AG04450 (cell line): Measurements from ENCODE around the gene RPLP2. TPM values are rescaled to one million over a fixed set of nuclear protein-coding genes. Genes with fewer than 3 reads are reported as not detected.

Experiments
- CTCF ChIA-PET: fragments of 300-600, 350-600 bp; formaldehyde crosslinking; extraction: SDS; loops from one replicate; lab custom pipeline; 2022; ENCODE audit warnings: antibody characterized with exemption, inconsistent platforms; lab: Charles Lee
- POLR2A ChIA-PET: fragments of 350-600 bp; formaldehyde crosslinking; extraction: SDS; loops from one replicate; lab custom pipeline; 2021; ENCODE audit warnings: antibody characterized with exemption, inconsistent platforms; lab: Yijun Ruan, JAX
- DNase-seq: peaks from one replicate; pipeline ENCODE4 v3.0.0-alpha.2; 2011; ENCODE audit warnings: low read depth, low spot score
- H3K27ac ChIP-seq: one replicate; pipeline ENCODE4 v1.5.1; 2012; ENCODE audit warnings: low read depth, low read length, control low read depth
- H3K27me3 ChIP-seq: one replicate; pipeline ENCODE4 v1.6.0; 2012; ENCODE audit warnings: low read length; ENCODE audit not compliant: control insufficient read depth, insufficient read depth
- H3K4me3 ChIP-seq: 2 replicates; pipeline ENCODE4 v1.5.1; 2011; ENCODE audit warnings: mild to moderate bottlenecking, low read depth, low read length, control low read depth
- H3K9me3 ChIP-seq: 2 replicates; pipeline ENCODE4 v1.5.1; 2012; ENCODE audit warnings: low read length; ENCODE audit not compliant: control insufficient read depth, insufficient read depth
- CTCF ChIP-seq: IDR thresholded peaks from 2 replicates; pipeline ENCODE4 v1.5.1; 2011; ENCODE audit warnings: low read depth, low read length, control low read depth, inconsistent platforms
- polyA plus RNA-seq: library from polyadenylated mRNA; depleted of rRNA; stranded (reverse); fragments of >200 nt; gene quantifications from 2 replicates; pipeline ENCODE4 v1.2.3, GENCODE V29; 2011

RPLP2 gene
- polyA plus RNA-seq, 1 experiment, result 1,115 TPM

DNA sequence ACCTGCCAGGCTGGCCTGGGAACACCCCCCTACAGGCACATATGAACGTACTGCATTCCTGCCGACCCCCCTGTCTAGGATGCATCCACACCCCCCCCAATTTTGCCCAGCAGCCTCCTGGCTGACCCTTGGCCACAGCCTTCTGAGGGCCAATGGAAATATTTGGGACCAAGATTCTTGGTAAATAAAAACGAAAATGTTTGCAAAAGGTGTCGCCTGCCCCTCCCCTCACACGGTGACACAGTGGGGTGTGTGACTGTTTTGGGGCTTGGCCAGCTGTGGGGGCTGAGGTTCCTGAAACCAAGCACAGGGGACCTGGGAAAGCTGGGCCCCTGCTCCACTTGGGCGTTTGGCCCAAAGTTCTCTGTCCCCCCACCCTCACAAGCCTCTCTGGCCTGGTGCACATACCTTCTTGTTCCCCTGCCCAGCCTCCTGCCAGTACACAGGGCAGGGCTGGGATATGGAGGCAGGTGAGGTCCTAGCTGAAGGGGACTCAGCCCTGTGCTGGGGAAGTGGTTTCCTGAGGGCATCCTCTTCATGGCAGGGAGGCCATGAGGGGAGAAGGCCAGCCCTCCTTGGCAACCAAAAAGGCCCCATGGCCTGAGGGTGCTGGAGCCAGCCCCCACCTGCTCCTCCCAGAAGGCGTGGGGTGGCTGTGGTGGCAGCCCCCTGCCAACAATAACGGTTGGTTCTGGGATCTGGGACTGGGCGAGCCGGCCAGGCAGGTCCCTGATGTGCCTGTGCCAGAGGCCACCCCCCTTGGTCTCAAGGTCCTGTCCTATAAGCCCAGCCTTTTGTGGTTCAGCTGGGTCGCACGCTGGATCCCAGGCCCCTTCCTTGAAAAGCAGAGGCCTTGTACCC is 15.8 kb downstream of the RPLP2 start:
- Histone ChIP-seq H3K27ac (no peak overlapping the region), H3K27me3 (no peaks in the 10 kb centered on the region), H3K9me3 (no peaks in the 10 kb centered on the region; the same call in 1 of the 2 replicates), H3K4me3 (no peak overlapping the region)
- POLR2A ChIA-PET, result no interaction called here
- DNase-seq, result no peak
- CTCF ChIA-PET, result no interaction called here
- TF ChIP-seq CTCF, result no peak

DNA sequence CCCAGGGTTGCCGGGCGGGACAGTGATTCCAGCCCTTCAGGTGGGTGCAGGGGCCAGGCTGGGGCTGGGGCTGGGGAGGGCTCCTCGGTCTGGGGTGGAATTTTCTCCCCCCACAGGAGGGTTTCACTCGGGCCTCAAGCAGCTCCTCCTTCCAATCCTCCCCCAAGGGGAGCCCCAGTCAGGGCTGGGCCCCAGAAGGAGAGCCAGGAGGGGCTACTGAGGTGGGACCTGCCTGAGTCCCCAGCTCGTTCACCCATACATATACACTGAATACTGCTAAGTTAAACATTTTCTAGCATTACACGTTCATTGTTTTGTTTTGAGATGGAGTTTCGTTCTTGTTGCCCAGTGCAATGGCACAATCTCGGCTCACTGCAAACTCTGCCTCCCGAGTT is 16.5 kb downstream of the RPLP2 start:
- Histone ChIP-seq H3K27ac (no peak overlapping the region), H3K4me3 (no peak overlapping the region), H3K9me3 (no peaks in the 10 kb centered on the region; the same call in 1 of the 2 replicates), H3K27me3 (no peaks in the 10 kb centered on the region)
- no peak for DNase-seq
- POLR2A ChIA-PET, result no interaction called here
- no peak for TF ChIP-seq CTCF
- CTCF ChIA-PET, result no interaction called here

- no peak for DNase-seq
- no peak for TF ChIP-seq CTCF
- Histone ChIP-seq H3K9me3 (no peaks in the 10 kb centered on the region; the same call in 1 of the 2 replicates), H3K27ac (no peak overlapping the region), H3K27me3 (no peaks in the 10 kb centered on the region), H3K4me3 (peak overlapping the region; percentile 7; the same call in 1 of the 2 replicates)
- POLR2A ChIA-PET, result no interaction called here
- CTCF ChIA-PET, result no interaction called here
Observed at GRCh38 chr11:826836-827145, 17.0 kb downstream of the RPLP2 start.

- ChIA-PET POLR2A (no interaction called here), CTCF (no interaction called here)
- H3K27me3 ChIP-seq, result no peaks in the 10 kb centered on the region
- no peak overlapping the region for H3K27ac ChIP-seq
- no peak for DNase-seq
- H3K4me3 ChIP-seq, result peak overlapping the region; percentile 7; the same call in 1 of the 2 replicates
- TF ChIP-seq CTCF, result no peak
- no peaks in the 10 kb centered on the region; the same call in 1 of the 2 replicates for H3K9me3 ChIP-seq
Observed at GRCh38 chr11:827146-827896, 17.6 kb downstream of the RPLP2 start.

DNA sequence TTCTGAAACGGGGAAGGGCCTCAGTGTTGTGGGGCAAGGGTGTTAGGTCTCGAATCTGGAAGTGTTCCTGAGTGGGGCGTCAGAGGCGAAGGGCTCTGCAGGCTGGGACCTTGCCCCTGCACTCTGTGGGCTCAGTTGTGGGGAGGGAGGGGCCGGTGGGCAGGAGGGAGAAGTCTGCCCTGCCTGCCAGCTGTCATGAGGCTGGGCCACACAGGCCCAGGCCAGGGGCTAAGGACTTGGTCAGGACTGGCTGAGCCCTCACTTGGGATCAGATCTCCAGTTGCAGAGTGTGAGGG is 18.1 kb downstream of the RPLP2 start, which contains the start of gene CRACR2B:
CRACR2B (plus strand) TSS at position 23 of the 296 bp plus-strand sequence. CDS start 689 bp downstream, outside the sequence.
- TF ChIP-seq CTCF, result no peak
- H3K27me3 ChIP-seq, result no peaks in the 10 kb centered on the region
- no peaks in the 10 kb centered on the region; the same call in 1 of the 2 replicates for H3K9me3 ChIP-seq
- ChIA-PET POLR2A (no interaction called here), CTCF (no interaction called here)
- H3K27ac ChIP-seq, result peak within 1 kb of the TSS; percentile 21
- DNase-seq, result no peak
- H3K4me3 ChIP-seq, result peak within 1 kb of the TSS; percentile 7; the same call in 1 of the 2 replicates
